Tibial nerve (tissue), 4 donors: Measurements from ENCODE around the gene TRIM8. TPM values are rescaled to one million over a fixed set of nuclear protein-coding genes. Genes with fewer than 3 reads are reported as not detected.

Experiments used
- DNase-seq, 2 donors: peaks; one replicate each; pipeline ENCODE4 v3.0.0-alpha.2; 2019; ENCODE audit warnings: low spot score in 2 of 2
- H3K27ac ChIP-seq, 4 donors: fragments of 200-600 bp; sonication (generic) in 3 of 4; one replicate each; pipeline ENCODE4 v1.5.1; 2017 to 2019; ENCODE audit warnings: mild to moderate bottlenecking in 1 of 4
- H3K27me3 ChIP-seq, 2 donors: fragments of 200-600 bp; sonication (generic) in 1 of 2; one replicate each; pipeline versions ENCODE4 v1.5.1 to v1.6.0; 2017 to 2019
- H3K36me3 ChIP-seq, 3 donors: fragments of 200-600 bp; sonication (generic); one replicate each; pipeline ENCODE4 v1.5.1; 2018 to 2019
- H3K4me1 ChIP-seq, 4 donors: fragments of 200-600 bp; sonication (generic) in 3 of 4; one replicate each; pipeline ENCODE4 v1.5.1; 2017 to 2019
- H3K4me3 ChIP-seq, 4 donors: fragments of 200-600 bp; sonication (generic) in 3 of 4; one replicate each; pipeline ENCODE4 v1.5.1; 2017 to 2019; ENCODE audit warnings: mild to moderate bottlenecking in 1 of 4, moderate library complexity in 1 of 4
- H3K9me3 ChIP-seq, 4 donors: fragments of 200-600 bp; sonication (generic) in 3 of 4; one replicate each; pipeline ENCODE4 v1.5.1; 2017 to 2019
- EP300 ChIP-seq, 2 donors: sonication (generic); formaldehyde crosslinking; IDR thresholded peaks; one replicate each; pipeline ENCODE4 v1.6.1; 2017; ENCODE audit warnings: antibody characterized with exemption in 2 of 2, mild to moderate bottlenecking in 1 of 2
- POLR2A ChIP-seq, 2 donors: fragments of 450-650 bp; IDR thresholded peaks; one replicate each; pipeline ENCODE4 v1.6.1; 2017; ENCODE audit warnings: antibody characterized with exemption in 2 of 2, mild to moderate bottlenecking in 2 of 2, moderate library complexity in 2 of 2
- WGBS, 2 donors: methylation state at CpG; one replicate each; pipeline ENCODE4 v1.1.5; 2018; 5-methylcytosine and 5-hydroxymethylcytosine counted together
- total RNA-seq, 4 donors: library from RNA; depleted of rRNA; stranded (reverse); fragments of >200 nt; gene quantifications; one replicate each; pipeline ENCODE4 v1.1.0, GENCODE V29; 2016
- TF ChIP-seq, protein P1 (sequence below), 5 experiments: fragments of 200-600 bp in 3 of 5; fragments of 450-650 bp in 2 of 5; sonication (generic) in 3 of 5; IDR thresholded peaks; one replicate each; pipeline ENCODE4 v1.5.1; 2016 to 2019; ENCODE audit warnings: antibody characterized with exemption in 5 of 5, mild to moderate bottlenecking in 3 of 5, moderate library complexity in 2 of 5

The TRIM8 gene
- total RNA-seq, 4 donors from 2014 or later = 156 to 206 (median 157) TPM

DNA sequence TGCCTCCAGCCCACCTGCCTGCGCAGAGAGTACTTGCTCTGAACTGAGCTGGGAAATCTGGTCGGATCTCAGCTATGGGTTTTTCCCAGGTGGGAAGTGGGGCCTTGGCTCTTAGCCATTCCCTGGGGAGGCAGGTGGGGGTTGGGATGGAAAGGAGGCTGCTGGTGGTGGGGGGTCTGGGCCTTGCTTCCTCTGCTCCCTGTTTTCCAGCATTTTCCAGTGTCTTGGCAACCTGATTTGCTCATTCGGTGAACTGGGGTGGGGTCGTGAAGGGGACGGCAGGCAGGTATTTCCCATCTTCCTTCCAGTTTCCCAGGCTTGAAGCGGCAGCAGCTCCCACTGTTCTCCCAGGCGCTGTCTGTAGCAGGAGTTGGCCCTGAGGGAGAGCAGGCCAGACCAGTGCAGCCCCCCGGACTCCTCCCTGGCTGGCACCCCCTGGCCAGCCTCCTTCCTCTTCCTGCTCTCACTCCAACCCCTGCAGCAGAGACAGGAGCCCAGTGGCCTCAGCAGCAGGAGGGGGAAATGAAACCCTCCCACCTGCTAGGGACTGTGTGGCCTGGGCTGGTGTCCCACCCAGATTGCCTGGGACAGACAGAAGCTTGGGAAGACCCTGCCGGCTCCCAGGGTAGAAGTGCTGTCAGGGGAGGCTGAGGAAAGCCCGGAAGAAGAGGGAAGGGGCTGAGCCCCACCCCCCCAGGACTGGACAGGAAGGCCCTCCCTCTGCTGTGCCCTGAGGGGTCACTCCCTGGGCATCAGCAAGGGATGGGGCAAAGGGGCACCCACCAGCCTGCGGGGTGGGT is 6.6 kb downstream of the TRIM8 start:
- 34 to 44% methylated on average over 10 to 11 of the region's 11 CpGs for WGBS, 2 donors
- DNase-seq = no peak
- Histone ChIP-seq H3K36me3 (peaks cover 0 to 57% (median 16%) of the 10 kb centered on the region in 3 donors), H3K27me3 (no peaks in the 10 kb centered on the region), H3K9me3 (no peaks in the 10 kb centered on the region), H3K4me1 (peaks cover 0 to 94% (median 68%) of the 10 kb centered on the region in 4 donors), H3K27ac (peak overlapping the region; percentile 4 to 100 (median 99)), H3K4me3 (peak overlapping the region in 1 of 4 donors; percentile 99)
- no peak for TF ChIP-seq EP300 (IDR thresholded peaks at IDR 0.05)
- no peak for TF ChIP-seq POLR2A (IDR thresholded peaks at IDR 0.05)
- TF ChIP-seq, protein P1, sequence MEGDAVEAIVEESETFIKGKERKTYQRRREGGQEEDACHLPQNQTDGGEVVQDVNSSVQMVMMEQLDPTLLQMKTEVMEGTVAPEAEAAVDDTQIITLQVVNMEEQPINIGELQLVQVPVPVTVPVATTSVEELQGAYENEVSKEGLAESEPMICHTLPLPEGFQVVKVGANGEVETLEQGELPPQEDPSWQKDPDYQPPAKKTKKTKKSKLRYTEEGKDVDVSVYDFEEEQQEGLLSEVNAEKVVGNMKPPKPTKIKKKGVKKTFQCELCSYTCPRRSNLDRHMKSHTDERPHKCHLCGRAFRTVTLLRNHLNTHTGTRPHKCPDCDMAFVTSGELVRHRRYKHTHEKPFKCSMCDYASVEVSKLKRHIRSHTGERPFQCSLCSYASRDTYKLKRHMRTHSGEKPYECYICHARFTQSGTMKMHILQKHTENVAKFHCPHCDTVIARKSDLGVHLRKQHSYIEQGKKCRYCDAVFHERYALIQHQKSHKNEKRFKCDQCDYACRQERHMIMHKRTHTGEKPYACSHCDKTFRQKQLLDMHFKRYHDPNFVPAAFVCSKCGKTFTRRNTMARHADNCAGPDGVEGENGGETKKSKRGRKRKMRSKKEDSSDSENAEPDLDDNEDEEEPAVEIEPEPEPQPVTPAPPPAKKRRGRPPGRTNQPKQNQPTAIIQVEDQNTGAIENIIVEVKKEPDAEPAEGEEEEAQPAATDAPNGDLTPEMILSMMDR (IDR thresholded peaks at IDR 0.05) = no peak

DNA sequence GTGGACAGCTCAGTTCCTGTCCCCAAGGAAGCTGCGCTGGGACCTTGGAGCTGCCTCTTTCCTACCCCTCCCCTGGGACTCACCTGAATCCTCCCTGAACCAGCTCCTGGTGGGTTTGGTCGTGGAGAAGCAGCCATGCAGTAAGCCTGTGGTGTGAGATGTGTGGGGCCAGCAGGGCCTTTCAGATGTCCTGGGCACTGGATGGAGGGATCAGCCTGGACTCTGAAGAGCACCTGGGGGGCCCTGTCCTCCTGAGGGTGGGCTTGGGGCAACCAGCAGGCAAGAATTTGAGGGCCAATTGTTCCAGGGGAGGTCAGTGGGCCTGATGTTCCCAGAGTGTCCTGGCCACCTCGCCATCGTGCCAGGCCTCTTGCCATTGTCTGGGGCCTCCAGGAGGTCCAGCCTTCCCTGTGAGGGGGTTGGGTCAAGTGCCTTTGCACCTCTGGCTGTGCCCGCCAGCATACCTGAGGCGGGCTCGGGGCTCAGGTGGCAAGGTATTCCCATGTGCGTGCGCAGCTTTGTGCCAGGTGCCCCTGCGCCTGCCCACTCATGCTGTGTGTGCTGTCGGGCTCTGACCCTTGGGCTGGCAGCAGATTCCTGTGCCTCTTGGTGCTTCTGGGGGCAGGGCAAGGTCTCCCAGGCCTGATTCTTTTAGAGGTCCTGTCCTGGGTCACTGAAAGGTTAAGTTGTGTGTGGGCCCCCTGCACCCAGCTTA is 7.3 kb downstream of the TRIM8 start:
- 50 to 71% methylated on average over 6 to 9 of the region's 11 CpGs for WGBS, 2 donors
- Histone ChIP-seq H3K4me1 (peaks cover 0 to 99% (median 67%) of the 10 kb centered on the region in 4 donors), H3K27me3 (no peaks in the 10 kb centered on the region), H3K27ac (peak overlapping the region in 3 of 4 donors; percentile 99 to 100 (median 99)), H3K4me3 (peak overlapping the region in 1 of 4 donors; percentile 13), H3K9me3 (no peaks in the 10 kb centered on the region), H3K36me3 (peaks cover 0 to 64% (median 24%) of the 10 kb centered on the region in 3 donors)
- DNase-seq = no peak
- TF ChIP-seq POLR2A (IDR thresholded peaks at IDR 0.05) (no peak), EP300 (IDR thresholded peaks at IDR 0.05) (no peak)
- TF ChIP-seq, protein P1 (IDR thresholded peaks at IDR 0.05) = no peak

DNA sequence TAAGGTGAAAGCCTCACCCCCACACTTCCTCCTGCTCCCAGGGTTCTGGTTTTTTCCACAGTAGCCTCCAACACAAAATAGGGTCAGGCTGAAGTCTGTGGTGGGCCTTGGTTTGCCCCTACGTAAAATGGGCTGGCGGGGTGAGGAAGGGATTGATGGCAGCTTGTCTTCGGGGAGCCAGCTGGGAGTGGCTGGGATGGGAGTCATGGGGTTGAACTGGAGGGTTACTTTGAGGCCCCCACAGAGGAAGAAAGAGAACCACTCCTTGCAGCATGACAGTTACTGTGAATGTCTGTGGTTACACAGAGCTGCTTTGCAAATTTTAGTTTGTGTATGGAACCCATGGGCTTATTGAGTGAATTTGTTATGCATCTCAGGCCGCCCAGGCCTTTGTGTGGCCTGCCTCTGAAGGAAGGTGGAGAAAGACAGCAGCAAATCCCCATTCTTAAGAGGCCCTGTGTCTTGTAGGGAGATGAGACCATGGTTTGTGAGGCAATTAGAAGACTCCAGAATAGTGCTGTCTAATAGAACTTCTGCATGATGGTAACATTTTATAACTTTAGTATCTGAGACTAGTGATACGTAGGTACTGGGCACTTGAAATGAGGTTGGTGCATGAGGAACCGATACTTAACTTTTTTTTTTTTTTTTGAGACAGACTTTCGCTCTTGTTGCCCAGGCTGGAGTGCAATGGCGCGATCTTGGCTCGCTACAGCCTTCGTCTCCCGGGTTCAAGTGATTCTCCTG is 8.1 kb downstream of the TRIM8 start:
- WGBS, 2 donors = 72 to 74% methylated on average over 12 of the region's 12 CpGs
- no peak for DNase-seq
- H3K4me1 ChIP-seq = peaks cover 0 to 99% (median 62%) of the 10 kb centered on the region in 4 donors
- no peak for TF ChIP-seq POLR2A (IDR thresholded peaks at IDR 0.05)
- TF ChIP-seq EP300 (IDR thresholded peaks at IDR 0.05) = no peak
- TF ChIP-seq, protein P1 (IDR thresholded peaks at IDR 0.05) = no peak
- H3K27me3 ChIP-seq = no peaks in the 10 kb centered on the region
- H3K27ac ChIP-seq = peak overlapping the region in 3 of 4 donors; percentile 99 to 100 (median 99)
- no peaks in the 10 kb centered on the region for H3K9me3 ChIP-seq
- H3K4me3 ChIP-seq = no peak overlapping the region
- H3K36me3 ChIP-seq = peaks cover 0 to 72% (median 31%) of the 10 kb centered on the region in 3 donors

DNA sequence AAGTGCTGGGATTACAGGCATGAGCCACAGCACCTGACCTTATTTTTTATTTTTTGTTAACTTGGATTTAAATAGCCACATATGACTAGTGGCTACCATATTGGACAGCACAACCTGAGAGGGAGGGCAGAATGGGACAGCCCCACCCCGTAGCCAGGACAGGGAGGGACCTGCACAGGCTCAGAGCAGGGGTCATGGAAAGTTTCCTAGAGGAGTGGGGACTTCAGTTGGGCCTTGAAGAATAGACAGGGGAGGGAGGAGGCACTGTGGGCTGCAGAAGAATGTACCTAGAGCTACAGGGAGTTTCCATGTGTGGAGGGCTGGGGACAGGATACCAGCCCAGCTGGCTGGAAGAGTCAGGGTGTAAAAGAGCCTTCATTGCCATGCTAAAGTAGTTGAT is 8.8 kb downstream of the TRIM8 start:
- Histone ChIP-seq H3K9me3 (no peaks in the 10 kb centered on the region), H3K4me1 (peaks cover 0 to 99% (median 62%) of the 10 kb centered on the region in 4 donors), H3K36me3 (peaks cover 0 to 73% (median 31%) of the 10 kb centered on the region in 3 donors), H3K4me3 (no peak overlapping the region), H3K27me3 (no peaks in the 10 kb centered on the region), H3K27ac (peak overlapping the region in 3 of 4 donors; percentile 1 to 55 (median 52))
- no peak for TF ChIP-seq POLR2A (IDR thresholded peaks at IDR 0.05)
- TF ChIP-seq, protein P1 (IDR thresholded peaks at IDR 0.05) = no peak
- no peak for TF ChIP-seq EP300 (IDR thresholded peaks at IDR 0.05)
- DNase-seq = no peak
- 84 to 95% methylated on average over 1 of the region's 1 CpG for WGBS, 2 donors
